Endothelial cell of umbilical vein (primary cell): Measurements from ENCODE around the gene FILIP1L. TPM values are rescaled to one million over a fixed set of nuclear protein-coding genes. Genes with fewer than 3 reads are reported as not detected.

ENCODE experiments used
- BruUV-seq: library from RNA; stranded (reverse); fragments of 400-500 nt; replicated peaks from 2 replicates; lab custom pipeline; 2021; lab: Mats Ljungman, UMichigan
- CTCF ChIA-PET: fragments of 300-600, 350-600 bp; sonication (Branson Sonifier 250); formaldehyde crosslinking; loops from one replicate; lab custom pipeline; 2021; ENCODE audit warnings: antibody characterized with exemption, inconsistent platforms; lab: Charles Lee
- POLR2A ChIA-PET: fragments of 300-600, 350-600 bp; sonication (Branson Sonifier 250); formaldehyde crosslinking; loops from one replicate; lab custom pipeline; 2021; ENCODE audit warnings: antibody characterized with exemption, inconsistent platforms; lab: Charles Lee
- DNase-seq: peaks from one replicate; pipeline ENCODE4 v3.0.0-alpha.2; 2011; ENCODE audit warnings: low read depth, low spot score
- FAIRE-seq: peaks from 2 replicates; lab custom pipeline; 2011; peaks lifted over from hg19 to GRCh38; lab: Jason Lieb, UNC
- H2AFZ ChIP-seq: 2 replicates; pipeline ENCODE4 v1.6.0; 2012; ENCODE audit warnings: low read depth, low read length, control low read depth, inconsistent platforms
- H3K27ac ChIP-seq: 2 replicates; pipeline ENCODE4 v1.5.1; 2011; ENCODE audit warnings: low read depth, mild to moderate bottlenecking, control low read depth, low read length, moderate library complexity; ENCODE audit not compliant: insufficient read depth
- H3K27me3 ChIP-seq, 2 experiments: 2 replicates each; pipeline versions ENCODE4 v1.6.0 to v1.6.1; 2011; ENCODE audit warnings: low read length in 2 of 2, mixed read lengths in 1 of 2; ENCODE audit not compliant: control insufficient read depth in 2 of 2, insufficient read depth in 2 of 2
- H3K36me3 ChIP-seq, 2 experiments: 2 replicates in 1 of 2; 3 replicates in 1 of 2; pipeline ENCODE4 v1.5.1; 2011; ENCODE audit warnings: low read length in 2 of 2, mild to moderate bottlenecking in 1 of 2, moderate library complexity in 1 of 2; ENCODE audit not compliant: control insufficient read depth in 2 of 2, insufficient read depth in 2 of 2; ENCODE audit errors: extremely low read depth in 1 of 2
- H3K4me1 ChIP-seq: 3 replicates; pipeline ENCODE4 v1.5.1; 2011; ENCODE audit warnings: mild to moderate bottlenecking, low read length; ENCODE audit not compliant: control insufficient read depth, insufficient read depth; ENCODE audit errors: extremely low read depth
- H3K4me2 ChIP-seq: 2 replicates; pipeline ENCODE4 v1.6.1; 2011; ENCODE audit warnings: low read length, control low read depth, mixed read lengths; ENCODE audit not compliant: insufficient read depth
- H3K4me3 ChIP-seq, 3 experiments: fragments of 200-600 bp in 1 of 3; sonication (generic), shearing (Covaris generic) in 1 of 3; replicated peaks in 1 of 3; 2 replicates each; pipeline ENCODE4 v1.5.1; 2011 to 2016; ENCODE audit warnings: control low read depth in 3 of 3, low read length in 3 of 3, mild to moderate bottlenecking in 2 of 3, inconsistent platforms in 1 of 3, low read depth in 1 of 3, moderate library complexity in 1 of 3; ENCODE audit not compliant: insufficient read depth in 1 of 3
- H3K79me2 ChIP-seq: 2 replicates; pipeline ENCODE4 v1.6.0; 2012; ENCODE audit warnings: low read length, inconsistent platforms; ENCODE audit not compliant: control insufficient read depth, insufficient read depth
- H3K9ac ChIP-seq: replicated peaks from 2 replicates; pipeline ENCODE3; 2011; ENCODE audit warnings: low read length, control low read depth; ENCODE audit not compliant: insufficient read depth; ENCODE audit errors: extremely low read depth
- H3K9me1 ChIP-seq: replicated peaks from 3 replicates; pipeline ENCODE4 v1.6.0; 2011; ENCODE audit warnings: mild to moderate bottlenecking, low read length; ENCODE audit not compliant: control insufficient read depth, insufficient read depth; ENCODE audit errors: extremely low read depth
- H3K9me3 ChIP-seq: replicated peaks from 2 replicates; pipeline ENCODE4 v1.5.1; 2012; ENCODE audit warnings: low read length, inconsistent platforms; ENCODE audit not compliant: control insufficient read depth, insufficient read depth
- H4K20me1 ChIP-seq: replicated peaks from 2 replicates; pipeline ENCODE3; 2011; ENCODE audit warnings: mild to moderate bottlenecking, low read length; ENCODE audit not compliant: control insufficient read depth, insufficient read depth; ENCODE audit errors: extremely low read depth
- EZH2 ChIP-seq: IDR thresholded peaks from 2 replicates; pipeline ENCODE4 v1.6.1; 2012; ENCODE audit warnings: borderline replicate concordance, low read depth, mild to moderate bottlenecking, moderate library complexity, low read length, inconsistent platforms; ENCODE audit not compliant: severe bottlenecking
- FOS ChIP-seq: IDR thresholded peaks from 2 replicates; pipeline ENCODE4 v1.6.1; 2011; ENCODE audit warnings: mild to moderate bottlenecking, low read length, moderate library complexity, borderline replicate concordance; ENCODE audit not compliant: insufficient read depth
- GATA2 ChIP-seq: IDR thresholded peaks from 2 replicates; pipeline ENCODE4 v1.7.0; 2011; ENCODE audit warnings: low read depth, mild to moderate bottlenecking, moderate library complexity, mixed read lengths, low read length; ENCODE audit not compliant: insufficient read length, insufficient read depth
- JUN ChIP-seq: IDR thresholded peaks from 2 replicates; pipeline ENCODE4 v1.6.1; 2011; ENCODE audit warnings: borderline replicate concordance, low read depth; ENCODE audit not compliant: insufficient read length, insufficient read depth
- MAX ChIP-seq: IDR thresholded peaks from 2 replicates; pipeline ENCODE4 v1.6.1; 2011; ENCODE audit not compliant: insufficient read depth, insufficient read length
- MYC ChIP-seq: IDR thresholded peaks from one replicate; pipeline ENCODE4 v1.6.1; 2011; ENCODE audit warnings: mild to moderate bottlenecking, low read depth, low read length
- POLR2A ChIP-seq: IDR thresholded peaks from 2 replicates; pipeline ENCODE4 v1.6.1; 2012; ENCODE audit warnings: low read depth, mild to moderate bottlenecking, control low read depth, low read length
- POLR2AphosphoS5 ChIP-seq: IDR thresholded peaks from 2 replicates; pipeline ENCODE4 v1.6.1; 2012; ENCODE audit warnings: low read depth, mild to moderate bottlenecking, control low read depth, low read length, moderate library complexity; ENCODE audit not compliant: insufficient read depth
- dilution Hi-C: fragments of 300-500 bp; cut with MboI; formaldehyde crosslinking; loops from one replicate; pipeline ENCODE4 v1.15.0; 2019; ENCODE audit warnings: low sequenced_read_pairs; ENCODE audit not compliant: extremely low pct_ligation_motif_present
- intact Hi-C: fragments of 100-400 bp; cut with micrococcal nuclease; formaldehyde crosslinking; loops from one replicate; pipeline ENCODE4 v1.10.0; 2022
- polyA plus RNA-seq, 4 experiments: library from polyadenylated mRNA; depleted of rRNA in 3 of 4; stranded (reverse) in 3 of 4; unstranded in 1 of 4; fragments of >200 nt; gene quantifications; 2 replicates each; pipeline versions ENCODE4 v1.2.1 to v1.2.3, GENCODE V29; 2011 to 2012; ENCODE audit warnings: missing spikeins in 1 of 4
- total RNA-seq: library from RNA; stranded (reverse); gene quantifications from 2 replicates; pipeline ENCODE4 v1.2.3, GENCODE V29; 2021
- TF ChIP-seq, protein P1 (sequence below), 2 donors: IDR thresholded peaks; 1 replicate in 1 of 2; 2 replicates in 1 of 2; pipeline ENCODE4 v1.5.1; 2011; ENCODE audit warnings: low read length in 2 of 2, mild to moderate bottlenecking in 2 of 2, moderate library complexity in 2 of 2, control low read depth in 1 of 2, inconsistent platforms in 1 of 2, low read depth in 1 of 2; ENCODE audit not compliant: insufficient read depth in 1 of 2; ENCODE audit errors: extremely low read depth in 1 of 2

FILIP1L gene
- total and polyA plus RNA-seq, 2 donors (not counting 3 experiments of a cell fraction or from before 2014, with no cell fraction given): 26.0 to 29.9 TPM

- TF ChIP-seq EZH2: no peak
- no peak for TF ChIP-seq POLR2AphosphoS5
- TF ChIP-seq GATA2: no peak
- no peak for TF ChIP-seq MYC
- peak; percentile 54 for TF ChIP-seq JUN
- Histone ChIP-seq H3K4me2 (peak overlapping the region; percentile 52), H3K36me3 (no peaks in the 10 kb centered on the region), H3K79me2 (peaks cover 7% of the 10 kb centered on the region), H3K4me3 (no peak overlapping the region), H3K9ac (peak overlapping the region; percentile 61), H2AFZ (no peak overlapping the region), H3K9me3 (no peaks in the 10 kb centered on the region), H3K27ac (peak overlapping the region; percentile 72), H3K9me1 (no peaks in the 10 kb centered on the region), H4K20me1 (no peaks in the 10 kb centered on the region), H3K4me1 (peaks cover 35% of the 10 kb centered on the region), H3K27me3 (no peaks in the 10 kb centered on the region)
- FAIRE-seq (peak; percentile 42), DNase-seq (peak; percentile 79)
- no TSS peak for BruUV-seq
- dilution Hi-C loops (no loop called here), intact Hi-C loops (loop anchor here (2.0 kb wide), 1 partner anchor 42 kb away; no protein-coding TSS in a partner anchor)
- ChIA-PET POLR2A (interaction anchor here (1.1 to 1.7 kb wide), 2 partner anchors 43 to 123 kb away, joined by 4 to 5 read pairs; no protein-coding TSS in a partner anchor), CTCF (interaction anchor here (1.6 to 3.1 kb wide), 4 partner anchors 9 to 76 kb away, joined by 3 to 12 read pairs (median 6); no protein-coding TSS in a partner anchor)
Measured at GRCh38 chr3:99918715-99919114, 195.6 kb downstream of the FILIP1L start.

DNA sequence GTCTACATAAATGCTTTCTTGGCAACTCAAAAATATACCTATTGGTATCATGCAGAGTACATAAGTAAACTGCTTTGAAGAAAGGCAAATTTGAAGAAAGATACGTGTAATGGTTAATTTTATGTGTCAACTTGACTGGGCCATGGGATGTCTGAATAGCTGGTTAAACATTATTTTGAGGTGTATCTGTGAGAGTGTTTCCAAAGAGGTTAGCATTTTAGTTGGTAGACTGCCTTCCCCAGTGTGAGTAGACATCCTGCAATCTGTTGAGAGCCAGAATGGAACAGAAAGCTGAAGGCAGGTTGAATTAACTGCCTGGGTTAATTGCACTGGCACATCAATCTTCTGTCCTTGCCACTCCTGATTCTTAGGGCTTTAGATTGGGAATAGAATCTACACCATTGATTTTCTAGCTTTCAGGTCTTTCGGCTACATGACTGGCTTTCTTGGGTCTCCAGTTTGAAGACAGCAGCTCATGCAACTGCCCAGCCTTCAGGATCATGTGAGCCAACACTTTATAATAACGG is 198.3 kb downstream of the FILIP1L start:
- ChIA-PET POLR2A (interaction anchor here (0.8 kb wide), 1 partner anchor 40 kb away, joined by 3 read pairs; no protein-coding TSS in a partner anchor), CTCF (no interaction called here)
- no peaks in the 10 kb centered on the region for H3K9me1 ChIP-seq
- no peak overlapping the region for H3K4me3 ChIP-seq
- no peaks in the 10 kb centered on the region for H4K20me1 ChIP-seq
- FAIRE-seq (no peak), DNase-seq (no peak)
- H3K27me3 ChIP-seq: no peaks in the 10 kb centered on the region
- intact Hi-C loops: no loop called here
- no peaks in the 10 kb centered on the region for H3K36me3 ChIP-seq
- no peak overlapping the region for H3K4me2 ChIP-seq
- no peak overlapping the region for H3K9ac ChIP-seq
- no peak overlapping the region for H3K27ac ChIP-seq
- peaks cover 30% of the 10 kb centered on the region for H3K4me1 ChIP-seq
- TF ChIP-seq POLR2A (no peak), EZH2 (no peak), GATA2 (no peak), POLR2AphosphoS5 (no peak), MAX (no peak), JUN (no peak), MYC (no peak), FOS (no peak)
- TF ChIP-seq, protein P1, sequence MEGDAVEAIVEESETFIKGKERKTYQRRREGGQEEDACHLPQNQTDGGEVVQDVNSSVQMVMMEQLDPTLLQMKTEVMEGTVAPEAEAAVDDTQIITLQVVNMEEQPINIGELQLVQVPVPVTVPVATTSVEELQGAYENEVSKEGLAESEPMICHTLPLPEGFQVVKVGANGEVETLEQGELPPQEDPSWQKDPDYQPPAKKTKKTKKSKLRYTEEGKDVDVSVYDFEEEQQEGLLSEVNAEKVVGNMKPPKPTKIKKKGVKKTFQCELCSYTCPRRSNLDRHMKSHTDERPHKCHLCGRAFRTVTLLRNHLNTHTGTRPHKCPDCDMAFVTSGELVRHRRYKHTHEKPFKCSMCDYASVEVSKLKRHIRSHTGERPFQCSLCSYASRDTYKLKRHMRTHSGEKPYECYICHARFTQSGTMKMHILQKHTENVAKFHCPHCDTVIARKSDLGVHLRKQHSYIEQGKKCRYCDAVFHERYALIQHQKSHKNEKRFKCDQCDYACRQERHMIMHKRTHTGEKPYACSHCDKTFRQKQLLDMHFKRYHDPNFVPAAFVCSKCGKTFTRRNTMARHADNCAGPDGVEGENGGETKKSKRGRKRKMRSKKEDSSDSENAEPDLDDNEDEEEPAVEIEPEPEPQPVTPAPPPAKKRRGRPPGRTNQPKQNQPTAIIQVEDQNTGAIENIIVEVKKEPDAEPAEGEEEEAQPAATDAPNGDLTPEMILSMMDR (IDR thresholded peaks at IDR 0.05; ENCODE audit: extremely low read depth in 1 of 2, insufficient read depth in 1 of 2, low read depth in 1 of 2, low read length in 2 of 2): no peak
- dilution Hi-C loops: no loop called here
- no TSS peak for BruUV-seq
- peaks cover 7% of the 10 kb centered on the region for H3K79me2 ChIP-seq
- H3K9me3 ChIP-seq: no peaks in the 10 kb centered on the region
- H2AFZ ChIP-seq: no peak overlapping the region
